Thyroid gland (tissue), 4 donors: ENCODE results near the gene TUBD1.

Experiments used
- POLR2A ChIP-seq, 2 donors: fragments of 450-650 bp; IDR thresholded peaks; one replicate each; pipeline ENCODE4 v1.6.1; 2017; ENCODE audit warnings: antibody characterized with exemption in 2 of 2, mild to moderate bottlenecking in 2 of 2, moderate library complexity in 1 of 2
- TF ChIP-seq, protein P1 (sequence below), 6 experiments: fragments of 200-600 bp in 3 of 6; fragments of 450-650 bp in 3 of 6; sonication (generic) in 3 of 6; IDR thresholded peaks; one replicate each; pipeline ENCODE4 v1.5.1; 2016 to 2019; ENCODE audit warnings: antibody characterized with exemption in 6 of 6, mild to moderate bottlenecking in 2 of 6, inconsistent platforms in 1 of 6, moderate library complexity in 1 of 6

- TF ChIP-seq, protein P1, sequence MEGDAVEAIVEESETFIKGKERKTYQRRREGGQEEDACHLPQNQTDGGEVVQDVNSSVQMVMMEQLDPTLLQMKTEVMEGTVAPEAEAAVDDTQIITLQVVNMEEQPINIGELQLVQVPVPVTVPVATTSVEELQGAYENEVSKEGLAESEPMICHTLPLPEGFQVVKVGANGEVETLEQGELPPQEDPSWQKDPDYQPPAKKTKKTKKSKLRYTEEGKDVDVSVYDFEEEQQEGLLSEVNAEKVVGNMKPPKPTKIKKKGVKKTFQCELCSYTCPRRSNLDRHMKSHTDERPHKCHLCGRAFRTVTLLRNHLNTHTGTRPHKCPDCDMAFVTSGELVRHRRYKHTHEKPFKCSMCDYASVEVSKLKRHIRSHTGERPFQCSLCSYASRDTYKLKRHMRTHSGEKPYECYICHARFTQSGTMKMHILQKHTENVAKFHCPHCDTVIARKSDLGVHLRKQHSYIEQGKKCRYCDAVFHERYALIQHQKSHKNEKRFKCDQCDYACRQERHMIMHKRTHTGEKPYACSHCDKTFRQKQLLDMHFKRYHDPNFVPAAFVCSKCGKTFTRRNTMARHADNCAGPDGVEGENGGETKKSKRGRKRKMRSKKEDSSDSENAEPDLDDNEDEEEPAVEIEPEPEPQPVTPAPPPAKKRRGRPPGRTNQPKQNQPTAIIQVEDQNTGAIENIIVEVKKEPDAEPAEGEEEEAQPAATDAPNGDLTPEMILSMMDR (IDR thresholded peaks at IDR 0.05): no peak
- TF ChIP-seq POLR2A (IDR thresholded peaks at IDR 0.05): no peak
Measured at GRCh38 chr17:59832883-59833379, 59.8 kb downstream of the TUBD1 start.
